Upper lobe of left lung (tissue), 4 donors: ENCODE data around the gene TJP3.

Experiments used
- POLR2A ChIP-seq, 4 donors: fragments of 450-650 bp; IDR thresholded peaks; one replicate each; pipeline ENCODE4 v1.5.1; 2016 to 2017; ENCODE audit warnings: antibody characterized with exemption in 4 of 4, mild to moderate bottlenecking in 2 of 4
- POLR2AphosphoS5 ChIP-seq, 2 donors: sonication (generic); formaldehyde crosslinking; IDR thresholded peaks; one replicate each; pipeline ENCODE4 v1.5.1; 2017; ENCODE audit warnings: antibody characterized with exemption in 2 of 2
- TF ChIP-seq, protein P1 (sequence below), 6 experiments: fragments of 450-650 bp in 4 of 6; fragments of 200-600 bp in 2 of 6; sonication (generic) in 2 of 6; IDR thresholded peaks; one replicate each; pipeline ENCODE4 v1.5.1; 2016 to 2019; ENCODE audit warnings: antibody characterized with exemption in 6 of 6

DNA sequence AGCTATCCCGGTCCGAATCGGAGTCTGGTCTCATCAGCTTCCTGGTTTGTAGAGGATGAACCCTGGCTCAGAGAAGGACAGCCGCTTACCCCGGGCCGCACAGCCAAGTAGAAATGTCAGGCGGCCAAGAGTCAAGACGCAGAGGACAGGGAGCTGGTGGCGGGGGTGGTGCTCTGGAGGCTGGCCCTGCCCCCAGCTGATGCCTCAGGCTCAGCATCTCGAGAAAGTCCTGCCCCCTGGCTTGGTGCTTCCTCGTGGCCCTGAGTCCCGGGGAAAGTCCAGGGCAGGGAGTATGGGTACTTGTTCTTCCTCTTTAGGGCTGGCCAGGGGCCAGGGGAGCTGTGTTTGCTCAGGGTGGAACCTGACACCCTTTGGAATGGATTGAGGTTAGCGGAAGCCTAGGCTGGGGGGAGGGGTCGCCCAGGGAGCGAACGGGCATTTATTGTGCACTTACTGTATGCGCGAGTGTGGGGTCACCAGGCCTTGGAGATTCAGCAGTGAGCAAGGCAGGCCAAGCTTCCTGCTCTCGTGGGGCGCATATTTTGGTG lies 2.2 kb downstream of the TJP3 start:
- TF ChIP-seq, protein P1, sequence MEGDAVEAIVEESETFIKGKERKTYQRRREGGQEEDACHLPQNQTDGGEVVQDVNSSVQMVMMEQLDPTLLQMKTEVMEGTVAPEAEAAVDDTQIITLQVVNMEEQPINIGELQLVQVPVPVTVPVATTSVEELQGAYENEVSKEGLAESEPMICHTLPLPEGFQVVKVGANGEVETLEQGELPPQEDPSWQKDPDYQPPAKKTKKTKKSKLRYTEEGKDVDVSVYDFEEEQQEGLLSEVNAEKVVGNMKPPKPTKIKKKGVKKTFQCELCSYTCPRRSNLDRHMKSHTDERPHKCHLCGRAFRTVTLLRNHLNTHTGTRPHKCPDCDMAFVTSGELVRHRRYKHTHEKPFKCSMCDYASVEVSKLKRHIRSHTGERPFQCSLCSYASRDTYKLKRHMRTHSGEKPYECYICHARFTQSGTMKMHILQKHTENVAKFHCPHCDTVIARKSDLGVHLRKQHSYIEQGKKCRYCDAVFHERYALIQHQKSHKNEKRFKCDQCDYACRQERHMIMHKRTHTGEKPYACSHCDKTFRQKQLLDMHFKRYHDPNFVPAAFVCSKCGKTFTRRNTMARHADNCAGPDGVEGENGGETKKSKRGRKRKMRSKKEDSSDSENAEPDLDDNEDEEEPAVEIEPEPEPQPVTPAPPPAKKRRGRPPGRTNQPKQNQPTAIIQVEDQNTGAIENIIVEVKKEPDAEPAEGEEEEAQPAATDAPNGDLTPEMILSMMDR (IDR thresholded peaks at IDR 0.05), result no peak
- TF ChIP-seq POLR2A (IDR thresholded peaks at IDR 0.05) (no peak), POLR2AphosphoS5 (IDR thresholded peaks at IDR 0.05) (peak; percentile 48 to 52)
